Activated CD4-positive, CD25-positive, alpha-beta regulatory T cell treated with anti-CD3 and anti-CD28 coated beads, Interleukin-2, amount 50 U/mL, for 72 hours (primary cell): ENCODE measurements around the gene CDH5.

Experiments used
- DNase-seq: peaks from one replicate; pipeline ENCODE4 v3.0.0; 2021

Gene CDH5

DNA sequence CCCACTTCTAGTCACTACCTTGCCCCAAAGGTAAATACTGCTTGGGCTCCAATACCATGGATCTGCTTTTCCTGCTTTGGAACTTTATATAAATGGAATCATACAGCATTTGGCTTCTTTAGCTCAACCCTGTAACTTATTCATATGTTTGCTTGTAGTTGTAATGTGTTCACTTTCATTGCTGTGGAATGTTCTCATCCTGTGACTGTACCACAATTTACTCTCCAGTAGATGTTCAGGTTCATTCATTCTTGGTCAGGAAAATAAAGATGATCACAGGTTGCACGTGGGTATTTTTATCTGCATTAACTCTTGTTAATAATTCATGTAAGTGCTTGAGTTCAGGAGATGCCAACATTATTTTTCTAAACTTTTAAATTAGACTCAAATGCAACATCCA, 53.9 kb downstream of the CDH5 start:
- DNase-seq, result no peak

DNA sequence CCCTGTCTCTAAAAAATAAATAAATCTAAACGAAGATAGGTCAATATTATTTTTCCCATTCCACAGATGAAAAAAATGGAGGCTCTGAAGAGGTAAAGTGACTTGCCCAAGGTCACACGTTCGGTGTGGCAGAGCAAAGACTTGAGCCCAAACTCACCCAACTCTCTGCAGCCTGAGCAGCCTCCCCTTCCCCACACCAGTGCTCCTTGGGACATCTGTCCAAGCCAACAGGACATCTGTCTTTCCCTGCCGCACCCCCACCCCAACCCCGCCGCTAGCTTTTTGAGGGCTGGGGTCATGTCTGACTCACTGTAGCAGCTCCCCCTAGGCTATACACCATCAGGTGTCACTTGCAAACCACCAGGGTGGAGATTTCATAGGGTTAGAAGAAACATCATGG, 55.4 kb downstream of the CDH5 start:
- no peak for DNase-seq

DNA sequence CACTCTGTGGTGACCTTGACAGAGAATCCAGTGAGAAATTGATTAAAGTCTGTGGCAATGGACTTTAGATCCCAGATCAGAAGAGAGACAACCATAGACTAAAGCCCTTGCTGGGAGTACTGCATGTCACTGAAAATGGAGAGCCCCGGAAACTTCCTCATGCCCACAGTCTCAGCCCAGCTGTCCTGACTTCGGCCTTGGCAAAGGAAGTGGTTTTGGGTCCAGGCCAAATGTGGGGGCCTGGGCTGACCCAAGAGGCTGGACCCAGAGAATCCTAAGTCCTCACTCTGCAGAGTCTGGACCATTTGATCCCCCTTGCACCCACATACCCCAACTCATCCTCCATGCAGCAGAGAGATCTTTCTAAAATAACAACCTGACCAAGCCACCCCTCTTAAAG, 55.9 kb downstream of the CDH5 start:
- no peak for DNase-seq

DNA sequence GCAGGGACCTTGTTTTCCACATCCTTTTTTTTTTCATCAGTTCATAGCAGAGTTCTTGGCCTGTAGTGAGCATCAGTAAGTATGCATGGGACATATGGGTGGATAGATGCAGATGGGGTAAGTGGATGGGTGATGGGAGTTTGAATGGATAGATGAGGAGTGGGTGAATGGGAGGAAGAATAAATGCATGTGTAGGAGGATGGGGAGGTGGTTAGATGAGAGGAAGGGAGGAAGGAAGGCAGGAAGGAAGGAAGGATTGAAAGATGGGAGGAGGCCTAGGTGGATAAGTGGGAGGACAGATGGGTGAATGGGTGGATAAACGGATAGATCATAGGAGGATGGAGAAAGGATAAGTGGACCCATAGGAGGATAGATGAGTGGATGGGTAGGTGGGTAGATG, 56.7 kb downstream of the CDH5 start:
- no peak for DNase-seq

DNA sequence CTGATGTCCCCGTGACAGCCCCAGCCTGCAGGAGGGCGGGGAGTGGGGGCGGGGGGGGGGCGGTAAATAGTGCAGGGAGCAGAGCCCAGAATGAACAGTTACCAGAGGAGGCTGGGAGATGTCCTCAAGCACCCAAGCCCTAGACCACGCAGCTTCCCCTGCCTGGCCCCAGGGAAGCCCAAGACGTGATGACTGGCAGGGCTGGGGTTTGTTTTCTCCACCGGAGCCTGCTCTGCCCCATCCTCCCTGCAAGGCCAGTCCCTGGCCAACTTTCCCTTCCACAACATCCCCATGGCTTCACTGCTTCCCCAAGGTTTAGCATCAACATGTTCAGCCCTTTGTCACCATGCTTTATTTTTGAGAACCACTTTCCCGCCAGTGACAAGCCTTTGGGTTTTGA, 59.2 kb downstream of the CDH5 start:
- DNase-seq, result no peak

DNA sequence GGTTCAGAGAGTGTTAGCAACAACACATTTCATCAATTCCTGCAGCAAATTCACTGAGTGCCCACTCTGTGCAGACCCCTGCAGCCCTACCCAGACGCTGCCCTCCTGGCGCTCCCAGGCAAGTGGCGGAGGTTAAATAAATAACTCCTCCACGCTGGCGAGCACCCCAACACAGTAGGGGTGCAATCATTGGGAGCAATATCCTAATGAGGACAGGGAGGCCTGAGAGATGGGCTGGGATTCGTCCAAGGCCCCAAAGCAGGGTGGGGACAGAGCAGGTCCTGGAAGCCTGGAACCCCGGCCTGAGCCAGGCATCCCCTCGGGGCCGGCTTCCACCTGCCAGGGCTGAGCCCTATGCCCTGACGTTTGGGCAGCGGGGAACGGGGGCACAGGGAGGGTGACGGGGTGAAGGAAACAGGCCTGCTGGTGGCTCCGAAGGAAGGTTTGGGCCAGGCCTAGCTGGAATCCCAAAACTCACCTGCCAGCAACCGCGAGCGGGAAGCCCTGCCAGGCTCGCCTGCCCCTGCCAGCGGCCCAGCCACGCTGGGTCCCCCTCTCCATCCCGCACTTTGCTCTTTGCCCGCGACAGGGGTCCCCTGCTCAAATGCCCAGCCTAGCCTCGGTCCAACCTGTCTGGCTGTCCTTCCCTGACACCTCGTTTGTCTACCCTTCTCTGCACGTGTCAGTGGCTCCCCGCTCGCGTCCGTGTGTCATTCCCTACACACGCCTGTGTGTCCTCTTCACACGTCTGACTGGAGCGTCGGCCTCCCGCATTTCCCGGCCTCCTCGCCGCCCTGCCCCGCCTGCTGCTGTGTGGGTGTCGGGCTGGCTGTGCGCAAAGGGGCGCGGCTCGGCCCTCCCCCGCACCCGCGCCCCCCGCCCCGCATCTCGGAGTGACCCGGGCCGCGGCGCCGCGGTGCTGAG, 59.9 kb downstream of the CDH5 start:
- no peak for DNase-seq

DNA sequence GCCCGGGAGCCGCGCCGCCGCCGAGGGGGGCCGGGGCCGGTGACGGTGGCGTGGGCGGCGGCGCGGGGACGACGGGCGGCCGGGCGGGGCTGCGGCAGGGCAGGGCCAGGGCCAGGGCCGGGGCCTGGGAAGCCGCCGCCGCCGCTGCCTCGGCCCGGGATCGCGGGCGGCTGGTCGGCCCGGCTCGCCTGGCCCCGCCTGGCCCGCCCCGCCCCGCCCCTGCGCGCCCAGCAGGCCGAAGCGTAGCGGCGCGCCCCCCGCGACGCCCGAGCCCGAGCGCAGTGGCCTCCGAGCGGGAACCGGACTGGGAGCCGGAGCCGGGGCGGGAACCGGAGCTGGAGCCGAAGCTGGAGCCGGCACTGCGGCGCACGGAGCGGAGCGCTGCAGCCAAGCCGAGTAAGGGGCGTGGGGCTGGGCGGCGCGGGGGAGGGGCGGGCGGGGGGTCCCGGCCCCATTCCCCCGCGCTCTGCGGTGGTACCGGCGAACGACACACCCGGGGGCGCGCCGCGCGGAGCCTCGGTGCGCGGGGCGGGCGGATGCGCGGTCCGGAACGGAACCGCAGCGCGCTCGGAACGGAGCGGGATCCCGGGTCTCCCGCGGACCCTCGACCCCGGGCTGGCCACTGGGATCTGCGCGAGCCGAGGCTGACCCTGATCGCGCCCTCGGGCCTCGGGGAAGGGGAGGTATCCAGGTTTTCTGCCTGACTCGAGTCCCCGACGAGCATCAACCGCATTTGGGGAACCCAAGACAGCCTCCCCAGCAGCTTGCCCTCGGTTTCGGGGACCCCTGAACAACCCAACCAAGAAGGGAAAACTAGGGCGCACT, 60.8 kb downstream of the CDH5 start, which contains the start of gene BEAN1:
Gene BEAN1, plus strand, starts transcription at position 260 of the 825 bp plus-strand sequence. CDS start 10,382 bp downstream, outside the sequence.
- DNase-seq, result no peak

DNA sequence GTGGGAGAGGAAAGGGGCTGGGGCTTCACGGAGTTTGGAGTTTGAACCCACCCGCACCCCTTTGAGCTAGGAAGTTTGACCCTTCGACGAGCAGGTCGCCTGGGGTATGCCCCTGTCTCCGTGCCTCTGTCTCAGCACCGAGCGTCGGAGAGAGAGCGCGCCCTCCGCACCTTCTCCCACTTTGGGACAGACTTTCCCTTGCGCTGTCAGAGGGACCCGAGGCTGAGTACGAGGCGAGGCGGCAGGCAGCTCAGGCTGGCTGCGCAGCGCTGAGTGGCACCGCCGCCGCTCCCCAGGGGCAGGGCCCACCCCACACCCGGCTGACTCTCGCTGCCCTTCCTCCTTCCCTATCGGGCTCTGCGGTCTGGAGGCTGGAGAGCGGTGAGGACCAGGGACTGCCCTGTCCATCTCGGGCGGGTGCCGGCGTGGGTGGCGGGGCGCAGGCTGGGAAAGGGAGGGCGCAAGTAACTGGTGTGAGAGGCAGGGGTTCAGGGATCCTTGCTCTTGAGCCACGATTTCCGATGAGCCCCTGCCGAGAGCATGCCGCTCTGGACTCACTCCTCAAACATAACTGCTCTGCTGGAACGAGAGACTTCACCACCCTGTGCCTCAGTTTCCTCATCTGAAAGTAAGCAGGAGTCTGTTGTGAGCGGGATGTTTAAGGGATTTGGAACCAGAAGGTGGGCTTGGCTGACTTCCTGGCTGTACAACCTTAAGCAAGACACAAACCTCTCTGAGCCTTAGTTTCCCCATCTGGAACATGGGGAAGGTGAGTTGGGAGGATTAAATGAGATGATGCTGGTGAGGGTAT, 61.6 kb downstream of the CDH5 start:
- DNase-seq, result no peak

DNA sequence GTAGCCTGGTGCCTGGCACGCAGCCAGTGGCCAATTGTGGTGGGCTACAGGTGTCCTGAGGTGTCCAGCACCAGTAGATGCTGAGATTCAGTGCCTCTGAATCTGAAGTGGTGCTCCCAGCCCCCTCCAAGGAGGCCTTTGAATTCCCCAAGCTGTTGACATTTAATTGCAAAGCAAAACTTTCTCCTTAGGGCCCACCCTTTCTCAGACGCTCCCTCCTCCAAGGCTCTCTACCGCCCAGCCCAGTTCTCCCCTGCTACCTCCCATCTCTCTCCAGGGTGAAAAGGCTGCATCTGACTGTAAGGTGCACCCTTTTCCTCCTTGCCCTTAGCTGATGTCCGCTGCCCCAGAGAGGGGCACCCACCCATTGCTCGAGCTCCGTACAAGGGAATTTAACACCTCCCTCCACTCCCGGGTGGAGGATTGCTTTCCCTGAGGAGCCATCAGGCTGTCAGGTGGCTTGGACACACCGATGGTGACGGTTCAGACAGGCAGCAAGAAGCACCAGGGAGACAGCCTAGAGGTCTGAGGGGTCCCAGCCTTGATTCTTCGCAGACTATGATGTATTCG, 62.3 kb downstream of the CDH5 start:
- no peak for DNase-seq

DNA sequence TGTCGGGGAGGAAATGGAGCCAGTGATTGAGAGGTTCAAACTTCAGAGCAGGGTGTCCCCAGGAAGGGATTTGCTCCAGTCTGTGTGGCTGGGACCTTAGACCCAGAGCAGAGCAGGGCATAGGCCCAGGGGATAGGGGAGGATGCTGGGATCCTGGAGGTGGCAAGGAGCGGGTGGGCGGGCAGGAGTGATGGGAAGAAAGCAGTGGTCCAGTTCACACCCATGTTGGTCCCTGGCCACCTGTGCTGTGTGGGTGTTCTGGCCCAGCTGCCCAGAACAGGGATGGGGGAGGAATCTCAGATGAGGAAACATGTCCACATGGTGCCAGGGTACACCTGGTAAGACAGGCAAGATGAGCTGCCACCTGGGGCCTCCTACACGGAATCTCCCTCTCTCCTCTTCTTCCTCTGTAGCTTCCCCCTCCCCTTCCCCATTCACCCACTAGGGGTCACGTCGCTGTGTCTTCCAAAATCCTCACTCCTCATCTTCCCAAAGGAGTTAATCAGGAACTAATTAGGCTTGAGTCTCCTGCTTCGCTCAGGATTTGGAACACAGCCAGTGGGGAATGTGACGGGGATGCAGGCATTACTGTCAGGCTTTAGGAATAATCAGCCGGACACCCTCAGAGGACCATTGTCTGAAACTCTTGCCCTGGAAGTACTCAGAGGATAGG, 62.9 kb downstream of the CDH5 start:
- no peak for DNase-seq

DNA sequence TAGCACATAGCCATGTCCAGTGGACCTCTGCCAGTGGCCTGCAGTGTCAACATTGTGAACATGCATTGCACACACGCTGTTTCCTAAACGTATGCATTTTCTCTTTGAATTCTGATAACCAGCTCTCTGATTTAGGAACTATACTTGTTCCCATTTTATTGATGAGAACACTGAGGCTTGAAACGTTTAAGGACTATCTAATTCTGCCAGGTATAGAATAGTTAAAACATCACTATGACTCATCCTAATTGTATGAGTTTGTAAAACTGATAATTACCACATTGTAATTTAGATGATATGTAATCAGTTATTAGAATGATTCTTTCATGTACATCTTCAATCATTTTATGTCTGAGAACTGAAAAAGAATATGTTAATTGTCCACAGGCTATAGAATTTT, 63.7 kb downstream of the CDH5 start:
- no peak for DNase-seq

DNA sequence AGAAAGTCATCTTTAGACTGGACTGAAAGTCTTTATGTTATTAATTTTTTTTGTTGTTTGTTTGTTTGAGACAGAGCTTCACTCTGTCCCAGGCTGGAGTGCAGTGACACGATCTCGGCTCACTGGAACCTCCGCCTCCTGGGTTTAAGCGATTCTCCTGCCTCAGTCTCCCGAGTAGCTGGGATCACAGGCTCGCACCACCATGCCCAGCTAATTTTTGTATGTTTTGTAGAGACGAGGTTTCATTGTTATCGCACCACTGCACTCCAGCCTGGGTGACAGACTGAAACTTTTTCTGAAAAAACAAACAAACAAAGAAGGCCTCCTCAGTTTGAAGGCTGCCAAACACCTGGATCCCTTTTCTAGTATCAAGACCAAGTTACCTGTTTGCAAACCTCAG, 65.3 kb downstream of the CDH5 start:
- DNase-seq, result no peak

DNA sequence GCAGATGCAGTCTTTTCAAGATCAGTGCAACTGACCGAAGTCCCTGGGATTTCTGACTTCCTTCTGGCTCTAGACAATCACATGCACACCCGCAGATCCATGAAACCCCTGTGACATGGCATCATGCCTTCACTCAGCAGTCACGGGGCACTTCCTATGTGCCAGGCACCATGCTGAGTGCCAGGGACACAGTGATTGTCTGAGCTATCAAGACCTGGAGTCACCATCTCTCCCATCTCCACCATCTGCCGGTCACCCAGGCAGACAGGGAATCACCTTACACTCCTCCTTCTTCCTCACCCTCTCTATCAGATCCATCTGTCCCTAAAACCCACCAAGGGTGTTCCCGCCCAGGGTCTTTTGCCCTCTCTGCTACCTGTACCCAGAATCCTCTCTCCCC, 65.9 kb downstream of the CDH5 start:
- no peak for DNase-seq

DNA sequence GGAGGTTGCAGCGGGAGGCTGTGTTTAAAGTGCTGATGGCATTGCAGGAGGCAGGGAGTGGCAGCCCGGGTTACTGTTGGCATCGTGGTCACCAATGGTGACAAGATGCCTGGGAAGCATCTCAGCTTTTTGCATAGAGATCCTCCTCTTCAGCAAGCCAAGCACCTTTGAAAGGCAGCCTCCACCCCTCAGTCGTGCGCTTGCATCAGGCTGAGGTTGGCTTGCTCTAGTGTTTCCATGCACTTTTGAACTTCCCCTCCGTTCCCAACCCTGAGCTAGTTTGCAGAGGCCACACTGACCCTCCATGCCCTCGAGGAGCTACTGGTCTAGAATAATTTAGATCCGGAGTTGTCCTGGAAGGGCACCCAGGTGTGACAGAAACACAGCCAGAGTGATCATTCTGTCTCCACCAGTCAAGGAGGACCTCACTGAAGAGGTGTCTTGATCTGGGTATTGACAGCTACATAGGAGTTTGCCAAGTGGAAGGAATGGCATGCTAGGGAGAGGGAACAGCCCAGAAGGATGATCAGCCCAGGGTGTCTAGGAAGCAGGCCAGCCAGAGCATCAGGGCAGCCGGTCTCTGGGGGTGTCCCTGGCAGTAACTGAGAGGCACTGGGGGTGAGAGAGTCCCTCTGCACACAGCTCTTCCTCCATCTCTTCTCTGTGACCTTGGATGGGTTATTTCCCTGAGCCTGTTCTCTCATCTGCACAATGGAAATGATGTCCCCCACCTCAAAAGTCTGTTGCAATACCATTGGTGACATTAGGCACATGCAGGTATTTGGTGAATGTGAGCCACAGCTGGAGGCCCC, 68.3 kb downstream of the CDH5 start:
- DNase-seq, result no peak

DNA sequence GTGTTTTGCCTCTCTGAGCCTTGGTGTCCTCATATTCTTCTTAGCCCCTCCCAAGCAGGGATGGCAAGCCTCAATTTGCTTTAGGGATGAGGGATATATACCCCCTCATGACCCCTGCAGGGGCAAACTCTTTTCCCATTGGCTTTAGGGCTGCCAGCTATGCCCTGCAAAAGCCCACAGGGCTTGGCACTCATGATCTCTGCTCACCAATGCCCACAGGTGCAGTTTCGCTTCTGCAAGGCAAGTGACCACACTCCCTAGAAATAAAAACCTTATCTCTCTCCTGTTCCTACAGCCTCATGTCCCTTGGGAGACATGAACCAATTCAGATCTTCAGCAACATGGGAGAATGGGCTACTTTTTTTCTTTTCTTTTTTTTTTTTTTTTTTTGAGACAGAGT, 69.4 kb downstream of the CDH5 start:
- DNase-seq, result no peak

DNA sequence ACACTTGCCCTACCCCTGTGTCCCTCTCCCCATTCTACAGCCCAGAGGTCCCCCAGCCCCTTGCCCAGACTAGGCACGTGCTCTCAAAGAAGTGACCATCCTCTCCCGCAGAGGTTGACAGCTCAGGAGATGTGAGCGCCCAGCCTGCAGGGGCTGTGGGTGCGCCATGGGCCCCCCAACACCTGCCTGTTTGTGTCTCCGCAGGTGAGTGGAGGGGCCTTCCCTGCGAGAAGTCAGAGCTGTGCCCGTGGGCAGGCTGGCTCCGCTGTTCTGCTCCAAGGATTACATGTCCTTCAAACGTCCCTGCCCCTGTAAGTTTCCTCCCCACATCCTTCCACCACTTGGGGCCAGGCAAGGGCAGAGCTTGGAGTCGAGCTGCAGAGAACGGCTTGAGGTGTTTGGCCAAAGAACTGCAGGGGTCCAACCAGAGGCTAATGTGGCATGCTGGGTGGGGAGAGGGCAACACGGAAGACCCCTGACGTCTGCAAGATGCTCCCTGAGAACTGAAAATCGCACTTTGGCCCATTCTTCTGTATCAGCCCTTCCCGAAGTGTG, 71.0 kb downstream of the CDH5 start:
- DNase-seq, result no peak

DNA sequence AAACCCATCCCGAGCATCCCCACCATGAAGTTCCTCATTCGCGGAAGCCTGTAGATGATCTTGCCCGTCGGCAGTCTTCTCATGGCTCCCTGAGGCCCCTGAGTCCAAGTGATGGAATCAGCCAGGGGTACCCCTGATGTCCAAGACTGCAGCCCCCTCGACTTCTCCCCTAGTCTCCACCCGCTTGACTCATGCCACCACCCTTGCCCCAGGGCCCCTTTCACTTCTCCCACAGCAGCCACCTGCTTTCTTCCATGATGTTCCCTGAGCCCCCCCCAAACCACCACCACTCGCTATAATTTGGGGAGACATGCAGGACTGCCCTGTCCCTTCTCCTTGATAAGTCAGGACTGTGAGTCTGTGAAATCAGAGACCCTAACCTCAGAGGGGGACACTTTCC, 72.0 kb downstream of the CDH5 start:
- no peak for DNase-seq

DNA sequence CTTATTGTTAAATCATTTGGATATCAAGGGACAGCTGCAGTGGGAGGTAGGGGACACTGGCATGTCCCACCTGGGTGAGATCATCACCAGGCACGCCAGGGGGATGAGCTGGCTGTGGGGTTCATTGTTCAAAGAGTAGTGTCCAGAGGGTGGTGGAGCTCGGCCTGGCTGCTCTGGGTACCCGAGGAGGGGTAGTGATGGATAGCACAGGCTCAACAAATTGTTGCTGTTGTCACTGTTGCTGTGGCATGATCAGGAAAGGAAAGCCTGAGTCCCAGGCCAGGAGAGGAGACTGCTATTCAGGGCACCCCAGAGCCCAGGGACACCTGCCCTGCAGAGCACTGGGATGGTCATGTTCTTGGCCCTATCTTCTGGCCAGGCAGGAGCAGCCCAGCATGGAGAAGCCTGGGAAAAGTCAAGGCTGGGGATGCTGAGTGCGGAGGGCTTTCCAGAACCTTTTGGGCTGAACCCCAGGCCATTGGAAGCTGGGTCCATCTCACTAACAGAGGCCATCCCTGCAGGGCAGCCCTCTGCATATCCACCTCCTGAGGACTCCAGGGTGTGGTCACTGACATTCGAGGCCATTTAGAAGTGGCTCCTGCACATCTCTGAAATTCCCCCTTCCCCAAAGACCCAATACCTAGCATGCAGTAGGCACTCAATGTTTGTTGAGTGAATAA, 72.7 kb downstream of the CDH5 start:
- DNase-seq, result no peak

DNA sequence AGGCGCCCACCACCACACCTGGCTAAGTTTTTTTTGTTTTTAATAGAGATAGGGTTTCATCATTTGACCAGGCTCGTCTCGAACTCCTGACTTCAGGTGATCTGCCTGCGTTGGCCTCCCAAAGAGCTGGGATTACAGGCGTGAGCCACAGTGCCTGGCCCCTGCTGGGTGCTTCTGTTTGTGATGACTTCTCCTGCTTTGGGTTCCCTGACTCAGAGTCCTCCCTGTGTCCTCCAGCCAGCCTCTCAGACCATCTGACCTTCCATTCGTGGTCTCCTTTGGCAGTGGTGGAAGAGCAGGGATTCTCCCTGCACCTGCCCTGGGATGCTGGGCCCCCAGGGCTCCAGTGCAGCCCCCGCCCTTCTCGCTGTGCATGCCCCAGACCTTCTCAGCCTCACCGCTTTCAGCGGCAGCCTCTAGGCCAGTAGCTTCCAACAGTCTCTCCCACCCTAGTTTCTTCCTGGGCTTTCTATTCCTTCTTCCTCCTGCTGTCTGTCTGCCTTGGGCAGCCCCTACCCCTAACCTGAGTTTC, 73.8 kb downstream of the CDH5 start:
- DNase-seq, result no peak

DNA sequence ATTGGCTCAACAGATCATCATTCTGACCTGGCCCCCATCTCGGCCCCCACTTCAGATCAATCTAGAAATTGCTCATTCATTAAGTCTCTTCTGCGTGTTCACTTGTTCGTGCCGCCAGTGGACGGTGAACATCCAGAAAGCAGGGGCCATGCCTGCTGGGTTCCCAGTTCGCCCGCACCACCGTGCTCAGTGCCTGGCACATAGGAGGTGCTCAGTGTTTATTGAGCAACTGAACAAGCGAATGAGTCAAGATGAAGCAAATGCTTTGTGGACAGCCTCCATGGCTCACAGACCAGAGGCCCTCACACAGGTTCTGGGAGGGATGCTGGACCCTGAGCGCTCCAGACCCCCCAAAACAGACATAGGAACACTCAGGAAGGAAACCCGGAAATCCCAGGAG, 74.5 kb downstream of the CDH5 start:
- DNase-seq, result no peak
